CD4-positive, alpha-beta T cell (primary cell): ENCODE measurements around the gene IQGAP1. TPM values are rescaled to one million over a fixed set of nuclear protein-coding genes. Genes with fewer than 3 reads are reported as not detected.

Experiments used
- ATAC-seq: fragments of 200-7000 bp; cut with Tn5 transposase; one replicate; pipeline ENCODE4 v1.10.0; 2022; ENCODE audit warnings: mild to moderate bottlenecking; ENCODE audit not compliant: poor library complexity
- CTCF ChIA-PET: fragments of 350-600 bp; sonication (Branson Sonifier 250); formaldehyde crosslinking; loops from one replicate; lab custom pipeline; 2021; ENCODE audit warnings: antibody characterized with exemption, inconsistent platforms; lab: Charles Lee
- POLR2A ChIA-PET: fragments of 350-600 bp; sonication (Branson Sonifier 250); formaldehyde crosslinking; loops from one replicate; lab custom pipeline; 2021; ENCODE audit warnings: antibody characterized with exemption, inconsistent platforms; lab: Charles Lee
- DNase-seq, 14 experiments: peaks; one replicate each; pipeline ENCODE4 v3.0.0-alpha.2; 2013 to 2020; ENCODE audit warnings: mixed read lengths in 2 of 14
- H3K27ac ChIP-seq, 2 donors: one replicate each; pipeline versions ENCODE4 v1.5.1 to v1.7.0; 2013; ENCODE audit warnings: low read length in 2 of 2, low read depth in 1 of 2, mild to moderate bottlenecking in 1 of 2
- H3K27me3 ChIP-seq, 2 experiments: 1 replicate in 1 of 2; 2 replicates in 1 of 2; pipeline versions ENCODE4 v1.6.1 to v1.7.0; 2013; ENCODE audit warnings: low read length in 2 of 2, control low read depth in 1 of 2, mild to moderate bottlenecking in 1 of 2, moderate library complexity in 1 of 2; ENCODE audit not compliant: insufficient read depth in 2 of 2, control insufficient read depth in 1 of 2
- H3K36me3 ChIP-seq: one replicate; pipeline ENCODE4 v1.6.1; 2013; ENCODE audit warnings: low read length, control low read depth; ENCODE audit not compliant: insufficient read depth
- H3K4me1 ChIP-seq: one replicate; pipeline ENCODE4 v1.6.1; 2013; ENCODE audit warnings: low read length, control low read depth; ENCODE audit not compliant: insufficient read depth
- H3K4me3 ChIP-seq: one replicate; pipeline ENCODE4 v1.5.1; 2013; ENCODE audit warnings: mild to moderate bottlenecking, low read length, moderate library complexity
- H3K9me3 ChIP-seq, 2 experiments: 1 replicate in 1 of 2; 2 replicates in 1 of 2; pipeline versions ENCODE4 v1.6.1 to v1.7.0; 2013; ENCODE audit warnings: low read length in 2 of 2, mild to moderate bottlenecking in 2 of 2, control low read depth in 1 of 2, moderate library complexity in 1 of 2; ENCODE audit not compliant: control insufficient read depth in 1 of 2, insufficient read depth in 1 of 2
- H3K27ac Mint-ChIP-seq: one replicate; pipeline ENCODE4 v1.8.0; 2020; ENCODE audit warnings: mixed read lengths
- H3K27me3 Mint-ChIP-seq: one replicate; pipeline ENCODE4 v1.8.0; 2021; ENCODE audit warnings: mixed read lengths
- H3K36me3 Mint-ChIP-seq: one replicate; pipeline ENCODE4 v1.8.0; 2021; ENCODE audit warnings: low read depth, mixed read lengths
- H3K4me1 Mint-ChIP-seq: one replicate; pipeline ENCODE4 v1.8.0; 2021; ENCODE audit warnings: low read depth, mixed read lengths
- H3K4me3 Mint-ChIP-seq: one replicate; pipeline ENCODE4 v1.8.0; 2020; ENCODE audit warnings: mild to moderate bottlenecking, mixed read lengths
- H3K9me3 Mint-ChIP-seq: one replicate; pipeline ENCODE4 v1.8.0; 2020; ENCODE audit warnings: mixed read lengths
- intact Hi-C, 2 experiments: fragments of 100-400 bp; cut with DNase I in 1 of 2; cut with micrococcal nuclease in 1 of 2; formaldehyde crosslinking; loops; one replicate each; pipeline versions ENCODE4 v1.15.1 to v1.9.0; 2023 to 2025; cut with DNase I, micrococcal nuclease
- total RNA-seq, 174 experiments: library from RNA in 2 of 174; stranded (reverse) in 2 of 174; gene quantifications; one replicate each; pipeline ENCODE4 v1.2.3 and lab custom pipeline; 2021 to 2026
- TF ChIP-seq, protein P1 (sequence below): fragments of 200-600 bp; IDR thresholded peaks from one replicate; pipeline ENCODE4 v1.8.0; 2022; ENCODE audit warnings: antibody characterized with exemption, mild to moderate bottlenecking

The IQGAP1 gene
- total RNA-seq, 2 experiments from 2014 or later: 76.8 to 78.7 TPM

DNA sequence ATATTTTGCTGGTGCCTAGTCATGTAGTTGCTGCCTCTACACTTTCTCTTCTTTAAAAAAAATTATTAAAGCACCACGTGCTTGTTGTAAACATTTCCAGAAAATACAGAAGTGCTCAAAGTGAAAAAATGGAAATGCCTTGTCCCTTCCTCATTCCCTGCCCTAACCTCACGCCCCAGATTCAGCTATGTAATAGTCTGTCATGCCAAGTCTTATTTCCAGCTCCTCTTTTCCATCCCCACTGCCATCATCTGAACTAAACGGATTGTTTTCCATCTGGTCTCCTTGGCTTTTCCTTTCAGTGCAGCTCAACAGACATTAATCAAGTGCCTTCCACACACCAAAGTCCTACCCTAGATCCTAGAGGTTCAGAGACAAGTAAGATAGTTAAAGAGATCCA, 20.5 kb upstream of the IQGAP1 start:
- no peaks in the 10 kb centered on the region for H3K27me3 ChIP-seq
- ATAC-seq (no peak), DNase-seq (no peak)
- Mint-ChIP-seq H3K27ac (no peak overlapping the region), H3K27me3 (no peaks in the 10 kb centered on the region), H3K36me3 (no peaks in the 10 kb centered on the region), H3K4me3 (no peak overlapping the region), H3K4me1 (peaks cover 23% of the 10 kb centered on the region), H3K9me3 (no peaks in the 10 kb centered on the region)
- peaks cover 6% of the 10 kb centered on the region for H3K4me1 ChIP-seq
- no peak overlapping the region for H3K4me3 ChIP-seq
- H3K36me3 ChIP-seq: no peaks in the 10 kb centered on the region
- intact Hi-C loops: no loop called here
- TF ChIP-seq, protein P1, sequence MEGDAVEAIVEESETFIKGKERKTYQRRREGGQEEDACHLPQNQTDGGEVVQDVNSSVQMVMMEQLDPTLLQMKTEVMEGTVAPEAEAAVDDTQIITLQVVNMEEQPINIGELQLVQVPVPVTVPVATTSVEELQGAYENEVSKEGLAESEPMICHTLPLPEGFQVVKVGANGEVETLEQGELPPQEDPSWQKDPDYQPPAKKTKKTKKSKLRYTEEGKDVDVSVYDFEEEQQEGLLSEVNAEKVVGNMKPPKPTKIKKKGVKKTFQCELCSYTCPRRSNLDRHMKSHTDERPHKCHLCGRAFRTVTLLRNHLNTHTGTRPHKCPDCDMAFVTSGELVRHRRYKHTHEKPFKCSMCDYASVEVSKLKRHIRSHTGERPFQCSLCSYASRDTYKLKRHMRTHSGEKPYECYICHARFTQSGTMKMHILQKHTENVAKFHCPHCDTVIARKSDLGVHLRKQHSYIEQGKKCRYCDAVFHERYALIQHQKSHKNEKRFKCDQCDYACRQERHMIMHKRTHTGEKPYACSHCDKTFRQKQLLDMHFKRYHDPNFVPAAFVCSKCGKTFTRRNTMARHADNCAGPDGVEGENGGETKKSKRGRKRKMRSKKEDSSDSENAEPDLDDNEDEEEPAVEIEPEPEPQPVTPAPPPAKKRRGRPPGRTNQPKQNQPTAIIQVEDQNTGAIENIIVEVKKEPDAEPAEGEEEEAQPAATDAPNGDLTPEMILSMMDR: no peak
- ChIA-PET POLR2A (interaction anchor here (0.8 to 1.6 kb wide), 3 partner anchors 9 to 163 kb away, joined by 3 to 6 read pairs (median 4); partner anchors contain the start of gene IQGAP1), CTCF (no interaction called here)
- H3K27ac ChIP-seq: no peak overlapping the region
- no peaks in the 10 kb centered on the region for H3K9me3 ChIP-seq

DNA sequence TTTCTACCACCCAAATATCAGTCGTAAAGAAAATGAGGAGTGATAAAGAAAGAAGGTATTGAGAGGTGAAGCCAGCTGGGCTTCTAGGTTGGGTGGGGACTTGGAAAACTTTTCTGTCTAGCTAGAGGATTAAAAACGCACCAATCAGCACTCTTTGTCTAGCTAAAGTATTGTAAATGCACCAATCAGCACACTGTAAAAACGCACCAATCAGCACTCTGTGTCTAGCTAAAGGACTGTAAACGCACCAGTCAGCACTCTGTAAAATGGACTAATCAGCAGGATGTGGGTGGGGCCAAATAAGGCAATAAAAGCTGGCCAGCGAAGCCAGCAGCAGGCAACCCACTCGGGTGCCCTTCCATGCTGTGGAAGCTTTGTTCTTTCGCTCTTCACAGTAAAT, 13.0 kb upstream of the IQGAP1 start:
- peaks cover 50% of the 10 kb centered on the region for H3K4me1 Mint-ChIP-seq

DNA sequence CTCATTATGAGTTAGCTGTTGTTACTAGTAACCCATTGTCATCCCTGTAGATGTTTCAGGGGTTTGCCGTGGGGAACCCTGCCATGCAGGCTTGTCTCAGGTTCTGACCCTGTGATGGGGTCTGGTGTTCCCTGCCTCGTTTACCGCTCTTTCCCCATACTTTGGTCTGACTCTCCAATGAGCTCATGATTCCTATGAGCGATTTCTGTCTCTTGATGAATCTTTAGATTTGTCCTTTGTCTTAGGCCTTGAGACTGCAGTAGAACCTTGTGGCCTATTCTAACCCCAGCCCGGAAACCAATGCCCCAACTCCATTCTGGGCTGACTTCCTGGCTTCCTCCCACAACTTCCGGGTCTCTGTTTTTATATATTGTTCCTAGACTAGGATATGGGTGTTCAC, 11.3 kb upstream of the IQGAP1 start:
- peak; percentile 41 to 89 (median 52) for DNase-seq
- peak overlapping the region; percentile 70 for H3K4me3 Mint-ChIP-seq
- Histone ChIP-seq H3K9me3 (peaks cover 10 to 15% of the 10 kb centered on the region in 2 experiments), H3K36me3 (no peaks in the 10 kb centered on the region), H3K4me3 (no peak overlapping the region), H3K27ac (no peak overlapping the region), H3K27me3 (no peaks in the 10 kb centered on the region), H3K4me1 (peaks cover 41% of the 10 kb centered on the region)
- H3K27ac Mint-ChIP-seq: peak overlapping the region; percentile 21
- CTCF ChIA-PET: interaction anchor here (1.0 to 1.1 kb wide), 2 partner anchors 10 to 57 kb away, joined by 3 read pairs; no protein-coding TSS in a partner anchor
- intact Hi-C loops: loop anchor here in 1 of 2 experiments (1.0 to 5.0 kb wide), 3 partner anchors 12 to 301 kb away; partner anchors contain the start of gene IQGAP1
- POLR2A ChIA-PET: interaction anchor here (0.6 to 5.4 kb wide), 8 partner anchors 10 to 555 kb away, joined by 3 to 45 read pairs (median 4); partner anchors contain the start of genes HDDC3 and IQGAP1
- H3K36me3 Mint-ChIP-seq: peaks cover 9% of the 10 kb centered on the region
- peak; percentile 98 for ATAC-seq
- peaks cover 3% of the 10 kb centered on the region for H3K9me3 Mint-ChIP-seq
- TF ChIP-seq, protein P1: no peak
- H3K27me3 Mint-ChIP-seq: no peaks in the 10 kb centered on the region
- peaks cover 56% of the 10 kb centered on the region for H3K4me1 Mint-ChIP-seq

More for the DNA sequence above, 13.0 kb upstream of the IQGAP1 start:
- peaks cover 3% of the 10 kb centered on the region for H3K9me3 Mint-ChIP-seq
- TF ChIP-seq, protein P1: no peak
- Histone ChIP-seq H3K4me1 (peaks cover 41% of the 10 kb centered on the region), H3K9me3 (peaks cover 10 to 13% of the 10 kb centered on the region in 2 experiments), H3K4me3 (no peak overlapping the region), H3K36me3 (no peaks in the 10 kb centered on the region), H3K27ac (no peak overlapping the region), H3K27me3 (no peaks in the 10 kb centered on the region)
- ATAC-seq (no peak), DNase-seq (no peak)
- no peaks in the 10 kb centered on the region for H3K27me3 Mint-ChIP-seq
- ChIA-PET POLR2A (interaction anchor here (1.2 to 5.4 kb wide), 2 partner anchors 13 kb away, joined by 5 to 45 read pairs; partner anchors contain the start of gene IQGAP1), CTCF (no interaction called here)
- no peak overlapping the region for H3K4me3 Mint-ChIP-seq
- intact Hi-C loops: loop anchor here in 1 of 2 experiments (5.0 kb wide), 2 partner anchors 37 to 302 kb away; no protein-coding TSS in a partner anchor
- H3K36me3 Mint-ChIP-seq: peaks cover 9% of the 10 kb centered on the region
- H3K27ac Mint-ChIP-seq: no peak overlapping the region
